Upper lobe of right lung (tissue), 1 donor: ENCODE data around the gene BRWD1. TPM values are rescaled to one million over a fixed set of nuclear protein-coding genes. Genes with fewer than 3 reads are reported as not detected.

ENCODE experiments used
- ATAC-seq: fragments of 200-7000 bp; cut with Tn5 transposase; one replicate; pipeline ENCODE4 v1.9.1; 2020; ENCODE audit warnings: mild to moderate bottlenecking, moderate library complexity
- DNase-seq: peaks from one replicate; pipeline ENCODE4 v3.0.0-alpha.2; 2020
- H3K27ac ChIP-seq: fragments of 200-600 bp; one replicate; pipeline ENCODE4 v1.8.0; 2022
- H3K27me3 ChIP-seq: fragments of 200-600 bp; one replicate; pipeline ENCODE4 v1.8.0; 2022; ENCODE audit warnings: mild to moderate bottlenecking
- H3K36me3 ChIP-seq: fragments of 200-600 bp; one replicate; pipeline ENCODE4 v1.8.0; 2022
- H3K4me1 ChIP-seq: fragments of 200-600 bp; one replicate; pipeline ENCODE4 v1.8.0; 2022
- H3K4me3 ChIP-seq: fragments of 200-600 bp; one replicate; pipeline ENCODE4 v1.8.0; 2022; ENCODE audit warnings: mild to moderate bottlenecking
- H3K9me3 ChIP-seq: fragments of 200-600 bp; one replicate; pipeline ENCODE4 v1.8.0; 2022
- CTCF ChIP-seq: fragments of 200-600 bp; IDR thresholded peaks from one replicate; pipeline ENCODE4 v1.8.0; 2022; ENCODE audit warnings: antibody characterized with exemption
- intact Hi-C: fragments of 100-400 bp; cut with DNase I; formaldehyde crosslinking; loops from one replicate; pipeline ENCODE4 v1.11.0; 2022
- total RNA-seq: library from RNA; stranded (reverse); fragmentation: NEBNext Ultra II Directional; extraction: Animal tissue kit (Norgen Biotek cat#: 25700); gene quantifications from one replicate; pipeline ENCODE4 v1.2.1, GENCODE V29; 2021
- donor health status: DM: no; HTN: yes; CAD: no; lungs with severe emphysema.

BRWD1 gene
- total RNA-seq, 1 donor from 2014 or later: 40.5 TPM

- ATAC-seq: no peak
- no peaks in the 10 kb centered on the region for H3K9me3 ChIP-seq
- TF ChIP-seq CTCF: no peak
- no peak for DNase-seq
- no peaks in the 10 kb centered on the region for H3K27me3 ChIP-seq
- H3K27ac ChIP-seq: no peak overlapping the region
- peaks cover 6% of the 10 kb centered on the region for H3K4me1 ChIP-seq
- intact Hi-C loops: no loop called here
- H3K4me3 ChIP-seq: no peak overlapping the region
- H3K36me3 ChIP-seq: peaks cover 79% of the 10 kb centered on the region
Measured at GRCh38 chr21:39218082-39218409, 95.4 kb downstream of the BRWD1 start.

- DNase-seq: no peak
- H3K36me3 ChIP-seq: peaks cover 82% of the 10 kb centered on the region
Measured at GRCh38 chr21:39217356-39218081, 95.9 kb downstream of the BRWD1 start.

GRCh38 chr21:39216290-39216689, 97.1 kb downstream of the BRWD1 start:
- no peak for TF ChIP-seq CTCF
- H3K4me3 ChIP-seq: no peak overlapping the region
- H3K4me1 ChIP-seq: peaks cover 1% of the 10 kb centered on the region
- H3K27ac ChIP-seq: no peak overlapping the region
- no peaks in the 10 kb centered on the region for H3K9me3 ChIP-seq
- intact Hi-C loops: no loop called here
- no peak for ATAC-seq
- no peak for DNase-seq
- H3K27me3 ChIP-seq: no peaks in the 10 kb centered on the region
- H3K36me3 ChIP-seq: peaks cover 81% of the 10 kb centered on the region

More at GRCh38 chr21:39217356-39218081, 95.9 kb downstream of the BRWD1 start:
- ATAC-seq: no peak
- Histone ChIP-seq H3K27me3 (no peaks in the 10 kb centered on the region), H3K4me3 (no peak overlapping the region), H3K9me3 (no peaks in the 10 kb centered on the region), H3K4me1 (peaks cover 6% of the 10 kb centered on the region), H3K27ac (no peak overlapping the region)
- intact Hi-C loops: no loop called here
- no peak for TF ChIP-seq CTCF

GRCh38 chr21:39215078-39215477, 98.4 kb downstream of the BRWD1 start:
- DNase-seq: no peak
- Histone ChIP-seq H3K4me3 (no peak overlapping the region), H3K36me3 (peaks cover 86% of the 10 kb centered on the region), H3K4me1 (no peaks in the 10 kb centered on the region), H3K27me3 (no peaks in the 10 kb centered on the region), H3K27ac (no peak overlapping the region), H3K9me3 (no peaks in the 10 kb centered on the region)
- TF ChIP-seq CTCF: no peak
- ATAC-seq: no peak
- intact Hi-C loops: no loop called here

- Histone ChIP-seq H3K4me3 (no peak overlapping the region), H3K4me1 (no peaks in the 10 kb centered on the region), H3K9me3 (no peaks in the 10 kb centered on the region), H3K36me3 (peaks cover 90% of the 10 kb centered on the region), H3K27ac (no peak overlapping the region), H3K27me3 (no peaks in the 10 kb centered on the region)
- DNase-seq (no peak), ATAC-seq (no peak)
- no peak for TF ChIP-seq CTCF
- intact Hi-C loops: no loop called here
Measured at GRCh38 chr21:39209334-39209688, 104.1 kb downstream of the BRWD1 start.
